Renal pelvis (tissue), 12 donors: ENCODE results near the gene FBXW9. TPM values are rescaled to one million over a fixed set of nuclear protein-coding genes. Genes with fewer than 3 reads are reported as not detected.
"Not testable (repeated sequence)": the region's sequence is repeated elsewhere in the genome, so short reads cannot be mapped to it uniquely, and the experiment has no call there.

Experiments
- DNase-seq: peaks from one replicate; pipeline ENCODE4 v3.0.0-alpha.2; 2013
- long read RNA-seq, 16 experiments: transcript quantifications; one replicate each; lab custom pipeline, GENCODE V29; 2026
- polyA plus RNA-seq, 3 donors: library from polyadenylated mRNA; unstranded; fragments of 120-200 nt; gene quantifications; one replicate each; pipeline ENCODE4 v1.2.1, GENCODE V29; 2013; ENCODE audit not compliant: insufficient read length in 3 of 3

The FBXW9 gene
- polyA plus RNA-seq: 10 to 100 TPM; 16.6 to 18.9 (median 18.3) TPM
- long read RNA-seq, donor 1, transcript FBXW9-201 (10 exons, 1,738 nt): major isoform, 6 of 6 reads
- long read RNA-seq, donor 1, partial matches to known transcripts: 0 of 6 reads
- long read RNA-seq, donor 1, other reads (novel, unspliced or antisense): 0 of 6 reads
- long read RNA-seq, donor 2, transcript FBXW9-201 (10 exons, 1,738 nt): major isoform, 9 of 9 reads
- long read RNA-seq, donor 2, partial matches to known transcripts: 0 of 9 reads
- long read RNA-seq, donor 2, other reads (novel, unspliced or antisense): 0 of 9 reads
- long read RNA-seq, donor 3, transcript FBXW9-201 (10 exons, 1,738 nt): major isoform, 5 of 5 reads
- long read RNA-seq, donor 3, partial matches to known transcripts: 0 of 5 reads
- long read RNA-seq, donor 3, other reads (novel, unspliced or antisense): 0 of 5 reads
- long read RNA-seq, donor 4, transcript FBXW9-201 (10 exons, 1,738 nt): major isoform, 12 of 12 reads
- long read RNA-seq, donor 4, partial matches to known transcripts: 0 of 12 reads
- long read RNA-seq, donor 4, other reads (novel, unspliced or antisense): 0 of 12 reads
- long read RNA-seq, donor 5, partial matches to known transcripts: 0 of 4 reads
- long read RNA-seq, donor 5, other reads (novel, unspliced or antisense): 0 of 4 reads
- long read RNA-seq, donor 6, transcript FBXW9-201 (10 exons, 1,738 nt): major isoform, 9 of 9 reads
- long read RNA-seq, donor 6, partial matches to known transcripts: 0 of 9 reads
- long read RNA-seq, donor 6, other reads (novel, unspliced or antisense): 0 of 9 reads
- long read RNA-seq, donor 7, partial matches to known transcripts: 0 of 2 reads
- long read RNA-seq, donor 7, other reads (novel, unspliced or antisense): 0 of 2 reads
- long read RNA-seq, donor 8: 0 reads
- long read RNA-seq, donor 9, transcript FBXW9-201 (10 exons, 1,738 nt): major isoform, 8 of 8 reads
- long read RNA-seq, donor 9, partial matches to known transcripts: 0 of 8 reads
- long read RNA-seq, donor 9, other reads (novel, unspliced or antisense): 0 of 8 reads
- long read RNA-seq, donor 10, partial matches to known transcripts: 0 of 1 reads
- long read RNA-seq, donor 10, other reads (novel, unspliced or antisense): 0 of 1 reads
- long read RNA-seq, donor 11, transcript FBXW9-201 (10 exons, 1,738 nt): major isoform, 5 of 5 reads
- long read RNA-seq, donor 11, partial matches to known transcripts: 0 of 5 reads
- long read RNA-seq, donor 11, other reads (novel, unspliced or antisense): 0 of 5 reads
- long read RNA-seq, donor 12, transcript FBXW9-201 (10 exons, 1,738 nt): major isoform, 5 of 5 reads
- long read RNA-seq, donor 12, partial matches to known transcripts: 0 of 5 reads
- long read RNA-seq, donor 12, other reads (novel, unspliced or antisense): 0 of 5 reads
- long read RNA-seq, donor 13, partial matches to known transcripts: 0 of 1 reads
- long read RNA-seq, donor 13, other reads (novel, unspliced or antisense): 0 of 1 reads
- long read RNA-seq, donor 14: 0 reads
- long read RNA-seq, donor 15: 0 reads
- long read RNA-seq, donor 16, transcript FBXW9-201 (10 exons, 1,738 nt): major isoform, 9 of 9 reads
- long read RNA-seq, donor 16, partial matches to known transcripts: 0 of 9 reads
- long read RNA-seq, donor 16, other reads (novel, unspliced or antisense): 0 of 9 reads

DNA sequence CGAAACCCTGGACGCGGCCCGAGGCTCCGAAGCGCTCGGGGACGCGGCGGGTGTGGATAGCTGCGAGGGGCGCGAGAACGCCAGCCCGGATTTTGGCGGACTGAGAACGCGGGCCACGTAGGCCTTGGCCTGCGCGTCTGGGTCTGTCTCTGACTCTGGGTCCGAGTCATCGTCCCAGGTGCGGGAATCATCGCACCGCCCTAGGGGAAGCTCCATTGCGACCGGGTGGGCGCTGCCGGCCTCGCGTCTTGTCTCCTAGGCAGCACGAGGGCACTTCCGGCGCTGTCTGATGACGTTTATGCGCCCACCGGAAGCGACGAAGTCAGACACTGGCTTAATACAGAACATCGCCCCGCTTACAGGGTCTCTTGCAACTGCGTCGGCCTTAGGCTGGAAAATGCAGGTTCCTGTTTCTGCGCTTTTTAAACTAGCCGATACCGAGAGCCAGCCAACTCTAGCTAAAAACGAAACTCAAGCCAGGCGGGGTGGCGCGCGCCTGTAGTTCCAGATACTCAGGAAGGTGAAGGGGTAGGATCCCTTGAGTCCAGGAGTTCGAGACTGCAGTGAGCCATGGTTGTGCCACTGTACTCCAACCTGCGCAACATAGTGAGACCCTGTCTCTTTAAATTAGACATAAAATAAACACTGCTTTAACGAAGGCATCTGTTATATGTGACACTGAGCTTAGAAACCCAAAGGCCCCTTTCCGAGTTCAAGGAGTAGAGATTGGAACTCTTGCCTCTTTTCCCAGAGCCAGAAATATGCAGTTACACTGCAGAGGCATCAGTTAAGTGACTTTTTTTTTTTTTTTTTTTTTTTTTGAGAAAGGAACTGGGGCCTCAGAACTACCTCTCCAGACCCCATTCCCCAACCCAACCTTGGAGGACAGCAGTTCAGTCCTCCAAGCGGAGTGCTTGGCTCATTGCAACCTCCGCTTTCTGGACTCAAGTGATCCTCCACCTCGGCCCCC is at the start of gene FBXW9:
Gene FBXW9 (minus strand): TSS at position 266 of the 970 bp plus-strand sequence. CDS start 50 bp downstream, at position 216.
- peak; percentile 96 for DNase-seq

DNA sequence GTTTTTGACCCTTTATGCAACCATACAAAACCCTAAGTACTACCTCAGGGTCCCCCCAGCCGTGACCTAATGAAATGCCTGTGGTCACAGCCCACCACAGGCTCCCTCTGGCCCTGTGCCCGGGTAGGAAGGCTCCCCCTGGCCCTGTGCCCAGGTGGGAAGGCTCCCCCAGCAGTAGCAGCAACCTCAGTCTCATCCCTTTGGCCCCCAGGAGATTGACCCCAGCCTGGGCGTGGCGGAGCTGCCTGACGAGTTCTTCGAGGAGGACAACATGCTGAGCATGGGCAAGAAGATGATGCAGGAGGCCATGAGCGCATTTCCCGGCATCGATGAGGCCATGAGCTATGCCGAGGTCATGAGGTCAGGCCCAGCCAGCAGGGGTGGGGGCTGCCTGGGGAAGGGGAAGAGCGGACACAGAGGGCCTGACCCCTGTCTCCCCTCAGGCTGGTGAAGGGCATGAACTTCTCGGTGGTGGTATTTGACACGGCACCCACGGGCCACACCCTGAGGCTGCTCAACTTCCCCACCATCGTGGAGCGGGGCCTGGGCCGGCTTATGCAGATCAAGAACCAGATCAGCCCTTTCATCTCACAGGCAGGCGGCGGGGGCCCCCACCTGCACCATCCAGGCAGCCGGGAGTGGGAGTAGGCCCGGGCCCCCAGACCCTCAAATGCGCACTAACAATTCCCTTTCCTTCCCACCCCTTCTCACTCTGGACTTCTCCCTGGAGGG is 48.9 kb upstream of the FBXW9 start:
- no peak for DNase-seq

DNA sequence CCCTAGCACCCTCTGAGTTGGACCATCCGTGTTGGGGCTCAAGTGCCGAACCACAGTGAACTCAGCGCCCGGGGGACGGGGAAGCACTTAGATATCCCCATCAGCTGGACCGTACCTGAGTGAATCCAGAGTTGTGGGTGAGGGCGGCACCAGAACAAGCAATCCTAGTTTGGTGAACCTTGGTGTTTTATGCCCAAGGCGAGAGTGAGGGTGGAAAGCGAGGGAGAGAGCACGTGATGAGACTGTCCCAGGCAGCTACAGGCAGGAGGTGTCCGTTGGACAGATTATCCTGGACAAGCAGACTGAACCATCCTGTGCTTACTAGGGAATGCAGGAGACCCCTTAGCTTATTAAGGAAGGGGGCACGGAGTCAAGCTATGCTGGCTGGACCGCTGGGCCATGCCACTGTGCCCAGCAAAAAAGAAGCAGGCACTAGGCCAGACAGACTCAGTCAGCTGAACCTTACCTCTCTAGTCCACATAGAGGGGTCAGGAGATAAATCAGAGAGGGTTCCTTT is 41.5 kb upstream of the FBXW9 start:
- DNase-seq: no peak

DNA sequence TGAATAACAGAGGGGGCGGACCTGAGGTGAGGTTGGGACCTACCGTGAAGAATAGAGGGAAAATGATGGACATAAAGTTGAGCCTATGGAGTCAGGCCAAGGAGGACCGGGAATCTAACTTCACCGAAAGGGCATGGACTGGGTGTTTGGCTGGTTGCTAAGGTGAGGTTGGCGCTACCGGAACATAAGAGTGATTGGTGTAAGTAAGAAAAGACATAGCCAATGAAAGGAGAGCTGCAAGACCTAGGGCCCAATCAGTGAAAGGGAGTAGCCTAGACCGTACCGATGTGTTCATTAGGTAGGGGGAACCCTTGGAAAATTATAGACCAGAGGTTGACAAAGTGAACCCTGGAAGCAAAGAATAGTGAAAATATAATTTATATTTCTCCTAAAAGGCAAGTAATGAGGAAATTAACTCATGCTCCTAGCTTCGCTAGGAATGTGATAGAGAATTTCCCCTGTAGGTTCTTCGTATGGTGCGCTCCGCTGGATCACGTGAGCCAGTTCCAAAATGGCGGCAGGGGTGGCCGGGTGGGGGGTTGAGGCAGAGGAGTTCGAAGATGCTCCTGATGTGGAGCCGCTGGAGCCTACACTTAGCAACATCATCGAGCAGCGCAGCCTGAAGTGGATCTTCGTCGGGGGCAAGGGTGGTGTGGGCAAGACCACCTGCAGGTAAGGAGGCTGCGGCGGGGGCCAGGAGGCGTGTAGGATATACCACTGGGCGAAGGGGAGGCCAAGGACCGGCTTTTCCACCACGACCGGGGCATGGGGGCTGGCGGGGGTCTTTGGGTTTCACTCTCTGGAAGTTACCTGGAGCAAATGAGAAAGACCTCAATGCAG is 40.8 kb upstream of the FBXW9 start, which contains the start of gene GET3:
Gene GET3 (plus strand): TSS at position 503 of the 840 bp plus-strand sequence. CDS start 9 bp downstream, at position 512.
- peak; percentile 100 for DNase-seq

DNA sequence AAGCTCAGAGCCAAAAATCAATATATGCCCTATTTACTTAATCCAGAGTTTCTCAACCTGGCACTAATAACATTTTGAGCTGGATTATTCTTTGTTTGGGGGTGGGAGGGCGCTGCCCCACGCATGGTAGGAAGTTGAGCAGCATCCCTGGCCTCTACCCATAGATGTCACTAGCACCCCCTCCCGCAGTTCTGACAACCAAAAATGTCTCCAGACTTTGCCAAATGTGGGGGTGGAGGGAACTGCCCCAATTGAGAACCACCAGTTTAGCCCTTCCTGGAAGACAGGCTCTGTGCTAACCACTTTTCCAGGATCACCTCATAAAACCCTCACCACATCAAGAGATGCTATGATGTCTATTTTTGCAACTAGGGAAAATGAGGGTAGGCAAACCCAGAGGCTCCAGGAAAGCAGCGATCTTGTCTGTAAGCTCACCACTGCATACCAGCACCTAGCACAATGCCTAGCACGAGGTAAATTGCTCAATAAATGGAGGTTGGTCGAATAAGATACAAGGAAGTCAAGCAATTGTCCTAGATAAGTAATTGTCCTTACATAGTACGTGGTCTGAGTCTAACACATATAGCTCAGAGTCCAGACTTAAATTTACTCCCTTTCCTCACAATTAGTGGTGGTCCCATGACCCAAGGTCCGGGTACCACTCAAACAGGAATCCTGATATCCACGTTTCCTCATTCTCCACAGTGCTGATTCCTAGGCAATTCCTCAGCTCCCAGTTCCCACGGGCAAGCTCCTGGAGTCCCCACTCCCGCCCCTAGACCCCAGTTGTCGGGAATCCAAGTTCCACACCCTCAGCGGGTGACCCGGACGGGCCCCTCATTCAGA is 37.2 kb upstream of the FBXW9 start:
- DNase-seq: no peak

DNA sequence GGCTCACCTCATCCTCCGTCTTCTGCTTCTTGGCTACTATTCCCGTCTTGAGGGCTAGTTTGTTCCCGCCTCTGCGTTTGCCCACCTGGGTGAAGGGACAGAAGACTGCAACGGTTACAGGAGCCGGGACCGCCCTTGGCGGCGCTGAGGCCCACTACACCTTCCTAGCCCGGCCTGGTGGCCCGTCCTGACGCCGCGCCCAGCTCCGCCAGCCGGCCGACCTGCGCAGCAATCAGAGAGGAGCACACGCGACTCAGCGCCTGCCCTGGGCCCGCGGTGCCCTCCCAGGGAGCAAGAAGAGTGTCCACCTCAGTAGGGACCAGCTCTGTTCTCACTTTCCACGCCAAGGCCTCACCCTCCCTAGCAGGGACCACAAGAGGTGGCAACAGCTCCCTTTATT is 34.9 kb upstream of the FBXW9 start:
- DNase-seq: no peak

DNA sequence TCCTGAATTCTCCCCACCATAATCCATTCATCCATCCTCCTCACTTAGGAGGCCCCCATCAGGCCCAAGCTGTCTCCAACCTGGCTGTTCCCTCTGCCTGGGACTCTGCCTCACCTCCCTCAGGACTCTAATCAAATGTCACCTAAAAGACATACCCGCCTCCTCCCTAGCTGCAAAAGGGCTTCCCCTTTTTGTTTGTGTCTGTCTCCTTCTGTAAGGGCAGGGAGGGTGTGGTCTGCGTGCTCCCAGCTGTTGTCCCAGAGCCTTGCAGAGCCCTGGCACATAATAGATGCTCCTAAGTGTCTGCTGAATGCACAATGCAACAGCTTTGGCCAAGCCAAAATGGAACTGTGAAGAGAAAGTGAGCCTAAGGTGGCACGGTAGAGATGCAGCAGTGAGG is 33.6 kb upstream of the FBXW9 start:
- DNase-seq: no peak

DNA sequence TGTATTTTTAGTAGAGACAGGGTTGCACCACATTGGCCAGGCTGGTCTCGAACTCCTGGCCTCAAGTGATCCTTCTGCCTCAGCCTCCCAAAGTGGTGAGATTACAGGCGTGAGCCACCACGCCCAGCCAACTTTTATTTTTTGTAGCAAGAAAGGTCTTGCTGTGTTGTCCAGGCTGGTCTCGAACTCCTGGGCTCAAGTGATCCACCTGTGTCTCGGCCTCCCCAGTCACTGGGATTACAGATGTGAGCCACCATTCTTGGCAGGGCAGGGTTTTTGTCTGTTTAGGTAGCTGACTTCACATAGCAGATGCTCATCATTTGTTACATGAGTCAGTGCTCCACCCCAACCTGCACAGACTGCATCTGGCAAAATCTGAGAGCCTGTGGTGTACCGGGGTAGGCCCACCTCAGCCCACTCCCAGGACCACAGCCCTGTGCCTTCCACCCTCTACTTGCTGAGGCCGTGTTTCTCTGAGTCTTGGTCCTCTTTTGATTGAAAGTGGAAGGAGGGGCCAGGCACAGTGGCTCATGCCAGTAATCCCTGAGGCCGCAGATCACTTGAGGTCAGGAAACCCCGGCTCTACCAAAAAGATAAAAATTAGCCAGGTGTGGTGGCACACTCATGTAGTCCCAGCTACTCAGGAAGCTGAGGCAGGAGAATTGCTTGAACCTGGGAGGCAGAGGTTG is 31.5 kb upstream of the FBXW9 start:
- DNase-seq: no peak

DNA sequence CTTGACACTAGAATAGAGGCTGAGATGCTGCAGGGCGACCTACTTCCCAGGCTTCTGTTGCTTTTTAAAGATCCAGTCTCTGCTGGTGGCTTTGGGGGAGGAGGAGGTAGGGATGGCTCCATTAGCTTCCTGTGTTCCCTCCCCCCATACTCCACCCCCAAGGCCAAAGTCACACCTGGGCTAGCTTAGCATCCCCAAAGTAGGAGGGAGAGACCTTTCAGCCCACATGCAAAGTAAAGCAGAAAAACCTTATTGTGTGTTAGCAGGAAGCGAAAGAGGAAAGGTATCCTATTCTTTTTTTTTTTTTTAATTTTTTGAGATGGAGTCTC is 30.5 kb upstream of the FBXW9 start:
- no peak for DNase-seq

DNA sequence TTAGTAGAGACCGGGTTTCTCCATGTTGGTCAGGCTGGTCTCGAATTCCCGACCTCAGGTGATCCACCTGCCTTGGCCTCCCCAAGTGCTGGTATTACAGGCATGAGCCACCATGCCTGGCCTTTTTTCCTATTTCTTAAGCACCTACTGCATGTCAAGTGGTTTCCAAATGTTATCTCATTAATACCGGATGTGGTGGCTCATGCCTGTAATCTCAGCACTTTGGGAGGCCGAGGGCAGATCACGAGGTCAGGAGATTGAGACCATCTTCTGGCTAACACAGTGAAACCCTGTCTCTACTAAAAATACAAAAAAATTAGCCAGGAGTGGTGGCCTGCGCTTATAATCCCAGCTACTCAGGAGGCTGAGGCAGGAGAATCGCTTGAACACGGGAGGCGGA is 29.2 kb upstream of the FBXW9 start:
- DNase-seq: not testable (repeated sequence)

DNA sequence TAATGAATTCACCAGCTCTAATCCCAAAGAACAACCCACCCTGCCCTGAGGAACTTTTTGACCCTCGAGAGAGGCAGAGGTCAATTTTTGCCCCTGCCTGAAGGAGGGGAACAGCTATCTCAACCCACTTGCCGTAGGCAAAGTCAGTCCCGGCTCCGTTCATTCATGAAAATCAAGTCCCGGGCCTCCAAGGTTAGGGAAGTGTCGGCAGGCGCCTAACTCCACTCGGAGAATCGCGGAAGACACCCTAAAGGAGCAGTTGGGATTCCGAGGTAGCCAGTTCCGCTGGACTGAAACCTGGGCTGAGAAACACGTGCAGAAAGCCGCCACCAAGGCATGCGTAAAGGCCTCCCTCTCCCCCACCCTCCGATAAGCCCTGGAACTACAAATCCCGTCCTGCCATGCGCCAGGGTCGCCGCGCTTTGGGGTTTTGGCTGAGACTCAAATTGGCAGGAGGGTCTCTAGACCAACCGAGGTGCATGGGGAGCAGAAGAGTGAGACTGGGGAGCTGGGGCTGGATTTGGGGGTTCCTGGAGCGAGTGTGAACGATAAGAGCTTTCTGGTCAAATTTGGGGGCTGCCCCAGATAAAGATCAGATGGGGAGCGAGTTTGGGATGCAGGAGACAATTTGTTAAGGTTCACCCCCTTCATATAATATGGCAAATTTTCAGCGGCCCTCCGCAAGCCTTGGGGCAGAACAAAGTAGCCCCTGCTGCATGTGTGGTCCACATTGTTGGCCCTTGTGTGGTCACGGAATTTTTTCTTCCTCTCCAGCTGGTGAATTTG is 27.4 kb upstream of the FBXW9 start, which contains the start of gene TNPO2:
Gene TNPO2 (minus strand): TSS at position 292 of the 786 bp plus-strand sequence. CDS start 2,955 bp downstream, outside the sequence.
- DNase-seq: peak; percentile 70

DNA sequence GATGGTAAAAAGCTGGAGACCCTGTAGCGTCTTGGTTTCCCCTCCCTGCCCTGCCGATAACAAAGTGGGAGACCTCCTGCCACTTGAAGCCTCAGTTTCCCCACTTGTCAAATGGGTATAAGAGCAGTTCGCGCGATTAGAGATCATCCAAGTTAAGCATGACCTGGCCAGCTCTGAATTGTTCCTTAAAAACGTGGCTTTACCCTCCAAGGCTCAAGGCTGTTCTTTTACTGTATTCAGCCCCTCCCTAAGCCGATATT is 26.9 kb upstream of the FBXW9 start:
- no peak for DNase-seq

DNA sequence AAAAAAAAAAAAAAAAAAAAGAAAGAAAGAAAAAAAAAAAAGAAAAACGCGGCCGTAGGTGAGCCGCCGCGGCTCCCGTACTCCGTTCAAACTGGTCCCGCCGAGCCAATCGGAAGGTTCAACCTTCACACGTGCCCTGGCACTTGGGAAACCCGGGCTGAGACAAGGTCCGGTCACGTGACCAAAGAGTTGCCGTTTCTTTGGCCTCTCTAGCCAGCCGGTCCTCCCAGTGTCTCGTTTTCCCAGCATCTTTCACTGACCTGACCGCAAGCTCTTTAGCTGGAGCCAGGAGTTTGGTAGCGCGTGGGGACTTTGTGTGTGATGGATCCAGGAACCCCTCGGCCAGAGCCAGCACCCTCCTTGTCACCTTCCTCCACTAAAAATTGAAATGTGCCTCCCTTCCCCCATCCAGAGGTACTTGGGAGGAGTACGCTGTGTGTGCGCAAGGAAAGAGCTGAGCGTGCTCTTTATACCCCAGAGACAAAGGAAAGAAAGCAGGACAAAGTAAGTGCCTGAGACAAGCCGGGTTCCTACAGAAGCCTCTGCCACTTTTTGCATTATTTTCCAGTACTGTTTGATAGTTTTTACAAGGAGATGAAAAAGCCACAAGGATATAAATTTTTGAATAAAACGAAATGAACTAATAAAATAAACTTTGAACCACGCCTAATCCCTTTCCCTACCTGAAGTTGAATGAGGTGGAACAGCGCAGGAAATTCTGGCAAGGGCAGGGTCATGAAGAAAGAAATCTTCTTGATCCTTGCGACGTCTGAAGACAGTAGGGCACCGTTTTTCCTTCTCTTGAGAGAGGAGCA is 26.3 kb upstream of the FBXW9 start:
- peak; percentile 99 for DNase-seq
